ENCODE measurements around the gene CASR.

CASR gene

GRCh38 chr3:122258757-122259371 is 75.4 kb downstream of the CASR start:
- DNase-seq, result peak; percentile 59

GRCh38 chr3:122260206-122260605 is 76.7 kb downstream of the CASR start:
- no peak for DNase-seq

- DNase-seq, result no peak
Observed at GRCh38 chr3:122263058-122263457, 79.6 kb downstream of the CASR start.

GRCh38 chr3:122263974-122264588 is 80.6 kb downstream of the CASR start:
- no peak for DNase-seq

- no peak for DNase-seq
Observed at GRCh38 chr3:122265957-122266356, 82.5 kb downstream of the CASR start.

- DNase-seq, result no peak
Observed at GRCh38 chr3:122268257-122269024, 85.0 kb downstream of the CASR start.

- DNase-seq, result no peak
Observed at GRCh38 chr3:122269045-122269444, 85.6 kb downstream of the CASR start.

GRCh38 chr3:122271246-122271898 is 87.9 kb downstream of the CASR start:
- no peak for DNase-seq

- DNase-seq, result no peak
Observed at GRCh38 chr3:122272879-122273278, 89.4 kb downstream of the CASR start.

- DNase-seq, result no peak
Observed at GRCh38 chr3:122273498-122273897, 90.0 kb downstream of the CASR start.

GRCh38 chr3:122281891-122282290 is 98.4 kb downstream of the CASR start:
- no peak for DNase-seq

- DNase-seq, result no peak
Observed at GRCh38 chr3:122283796-122284445, 100.5 kb downstream of the CASR start.

- no peak for DNase-seq
Observed at GRCh38 chr3:122284486-122284885, 101.0 kb downstream of the CASR start.

GRCh38 chr3:122294359-122294758 is 110.9 kb downstream of the CASR start:
- DNase-seq, result no peak

- DNase-seq, result no peak
Observed at GRCh38 chr3:122295266-122296062, 112.0 kb downstream of the CASR start.

GRCh38 chr3:122298239-122298638 is 114.8 kb downstream of the CASR start:
- DNase-seq, result no peak

- no peak for DNase-seq
Observed at GRCh38 chr3:122299215-122299614, 115.7 kb downstream of the CASR start.

- peak; percentile 1 for DNase-seq
Observed at GRCh38 chr3:122299872-122300460, 116.5 kb downstream of the CASR start.

GRCh38 chr3:122301063-122301462 is 117.6 kb downstream of the CASR start:
- DNase-seq, result no peak

GRCh38 chr3:122305818-122306621 is 122.6 kb downstream of the CASR start:
- no peak for DNase-seq

- DNase-seq, result no peak
Observed at GRCh38 chr3:122306622-122306953, 123.1 kb downstream of the CASR start.

Measured in fibroblast of skin of scalp (primary cell).